Activated effector memory CD4-positive, alpha-beta T cell treated with Interleukin-2 at 50 U/mL for 16 hours (primary cell): ENCODE results near the gene EIF4G1.
"Not testable (repeated sequence)": the region's sequence is repeated elsewhere in the genome, so short reads cannot be mapped to it uniquely, and the experiment has no call there.

Experiments used
- DNase-seq: peaks from one replicate; pipeline ENCODE4 v3.0.0-alpha.2; 2020

The EIF4G1 gene, protein sequence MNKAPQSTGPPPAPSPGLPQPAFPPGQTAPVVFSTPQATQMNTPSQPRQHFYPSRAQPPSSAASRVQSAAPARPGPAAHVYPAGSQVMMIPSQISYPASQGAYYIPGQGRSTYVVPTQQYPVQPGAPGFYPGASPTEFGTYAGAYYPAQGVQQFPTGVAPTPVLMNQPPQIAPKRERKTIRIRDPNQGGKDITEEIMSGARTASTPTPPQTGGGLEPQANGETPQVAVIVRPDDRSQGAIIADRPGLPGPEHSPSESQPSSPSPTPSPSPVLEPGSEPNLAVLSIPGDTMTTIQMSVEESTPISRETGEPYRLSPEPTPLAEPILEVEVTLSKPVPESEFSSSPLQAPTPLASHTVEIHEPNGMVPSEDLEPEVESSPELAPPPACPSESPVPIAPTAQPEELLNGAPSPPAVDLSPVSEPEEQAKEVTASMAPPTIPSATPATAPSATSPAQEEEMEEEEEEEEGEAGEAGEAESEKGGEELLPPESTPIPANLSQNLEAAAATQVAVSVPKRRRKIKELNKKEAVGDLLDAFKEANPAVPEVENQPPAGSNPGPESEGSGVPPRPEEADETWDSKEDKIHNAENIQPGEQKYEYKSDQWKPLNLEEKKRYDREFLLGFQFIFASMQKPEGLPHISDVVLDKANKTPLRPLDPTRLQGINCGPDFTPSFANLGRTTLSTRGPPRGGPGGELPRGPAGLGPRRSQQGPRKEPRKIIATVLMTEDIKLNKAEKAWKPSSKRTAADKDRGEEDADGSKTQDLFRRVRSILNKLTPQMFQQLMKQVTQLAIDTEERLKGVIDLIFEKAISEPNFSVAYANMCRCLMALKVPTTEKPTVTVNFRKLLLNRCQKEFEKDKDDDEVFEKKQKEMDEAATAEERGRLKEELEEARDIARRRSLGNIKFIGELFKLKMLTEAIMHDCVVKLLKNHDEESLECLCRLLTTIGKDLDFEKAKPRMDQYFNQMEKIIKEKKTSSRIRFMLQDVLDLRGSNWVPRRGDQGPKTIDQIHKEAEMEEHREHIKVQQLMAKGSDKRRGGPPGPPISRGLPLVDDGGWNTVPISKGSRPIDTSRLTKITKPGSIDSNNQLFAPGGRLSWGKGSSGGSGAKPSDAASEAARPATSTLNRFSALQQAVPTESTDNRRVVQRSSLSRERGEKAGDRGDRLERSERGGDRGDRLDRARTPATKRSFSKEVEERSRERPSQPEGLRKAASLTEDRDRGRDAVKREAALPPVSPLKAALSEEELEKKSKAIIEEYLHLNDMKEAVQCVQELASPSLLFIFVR (N-terminal part only)

DNA sequence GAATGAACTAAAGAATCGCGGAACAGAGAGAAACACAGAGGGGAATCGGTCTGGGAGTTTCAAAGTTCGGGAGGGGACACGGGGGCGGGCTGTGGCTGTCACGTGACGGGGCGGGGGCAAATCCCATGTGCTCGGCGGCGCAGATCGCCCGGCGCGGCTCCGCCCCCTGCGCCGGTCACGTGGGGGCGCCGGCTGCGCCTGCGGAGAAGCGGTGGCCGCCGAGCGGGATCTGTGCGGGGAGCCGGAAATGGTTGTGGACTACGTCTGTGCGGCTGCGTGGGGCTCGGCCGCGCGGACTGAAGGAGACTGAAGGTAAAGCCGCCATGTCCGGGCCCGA lies at the start of gene EIF4G1:
EIF4G1 (plus strand) TSS at position 244 of the 337 bp plus-strand sequence. CDS start 1,191 bp downstream, outside the sequence.
- peak; percentile 90 for DNase-seq

DNA sequence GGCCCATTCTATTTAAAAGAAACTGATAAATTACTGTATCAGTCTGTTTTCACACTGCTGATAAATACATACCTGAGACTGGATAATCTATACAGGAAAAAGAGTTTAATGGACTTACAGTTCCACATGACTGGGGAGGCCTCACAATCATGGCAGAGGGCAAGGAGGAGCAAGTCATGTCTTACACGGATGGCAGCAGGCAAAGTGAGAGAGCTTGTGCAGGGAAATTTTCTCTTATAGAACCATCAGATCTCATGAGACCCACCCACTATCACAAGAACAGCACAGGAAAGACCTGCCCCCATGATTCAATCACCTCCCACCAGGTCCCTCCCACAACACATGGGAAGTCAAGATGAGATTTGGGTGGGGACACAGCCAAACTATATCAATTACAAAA lies 47.2 kb upstream of the EIF4G1 start:
- DNase-seq, result not testable (repeated sequence)

DNA sequence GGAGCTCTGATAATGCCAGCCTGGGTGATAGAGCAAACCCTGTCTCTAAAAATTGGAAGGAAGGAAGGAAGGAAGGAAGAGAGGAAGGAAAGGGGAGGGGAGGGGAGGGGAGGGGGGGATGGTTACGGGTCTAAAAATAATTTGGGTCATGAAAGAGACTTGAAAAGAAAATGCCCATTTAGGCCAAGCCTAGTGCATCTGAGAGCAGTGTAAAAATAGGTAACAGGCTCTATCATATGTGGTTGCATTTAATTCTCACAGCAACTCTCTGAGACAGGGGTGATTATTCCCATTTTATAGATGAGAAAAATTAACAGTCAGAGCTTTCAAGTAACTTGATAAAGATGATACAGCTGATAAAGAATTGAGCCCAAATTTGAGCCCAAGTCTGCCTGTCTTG lies 42.1 kb upstream of the EIF4G1 start:
- no peak for DNase-seq

DNA sequence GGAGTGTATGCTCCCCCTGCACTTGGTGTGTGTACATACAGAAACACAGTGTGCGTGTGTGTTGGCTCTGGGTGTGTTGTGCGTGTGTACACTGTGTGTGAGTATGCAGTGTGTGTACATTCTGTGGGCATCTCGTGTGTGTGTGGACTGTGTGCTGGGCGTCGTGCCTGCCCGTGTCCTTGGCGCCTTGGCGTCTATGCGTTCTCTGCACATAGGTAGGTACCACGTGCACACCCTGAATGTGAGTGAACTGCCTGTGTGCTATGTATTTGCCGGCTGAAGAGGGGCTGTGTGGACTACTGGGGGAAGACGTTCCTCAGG lies 39.1 kb upstream of the EIF4G1 start:
- DNase-seq, result no peak

DNA sequence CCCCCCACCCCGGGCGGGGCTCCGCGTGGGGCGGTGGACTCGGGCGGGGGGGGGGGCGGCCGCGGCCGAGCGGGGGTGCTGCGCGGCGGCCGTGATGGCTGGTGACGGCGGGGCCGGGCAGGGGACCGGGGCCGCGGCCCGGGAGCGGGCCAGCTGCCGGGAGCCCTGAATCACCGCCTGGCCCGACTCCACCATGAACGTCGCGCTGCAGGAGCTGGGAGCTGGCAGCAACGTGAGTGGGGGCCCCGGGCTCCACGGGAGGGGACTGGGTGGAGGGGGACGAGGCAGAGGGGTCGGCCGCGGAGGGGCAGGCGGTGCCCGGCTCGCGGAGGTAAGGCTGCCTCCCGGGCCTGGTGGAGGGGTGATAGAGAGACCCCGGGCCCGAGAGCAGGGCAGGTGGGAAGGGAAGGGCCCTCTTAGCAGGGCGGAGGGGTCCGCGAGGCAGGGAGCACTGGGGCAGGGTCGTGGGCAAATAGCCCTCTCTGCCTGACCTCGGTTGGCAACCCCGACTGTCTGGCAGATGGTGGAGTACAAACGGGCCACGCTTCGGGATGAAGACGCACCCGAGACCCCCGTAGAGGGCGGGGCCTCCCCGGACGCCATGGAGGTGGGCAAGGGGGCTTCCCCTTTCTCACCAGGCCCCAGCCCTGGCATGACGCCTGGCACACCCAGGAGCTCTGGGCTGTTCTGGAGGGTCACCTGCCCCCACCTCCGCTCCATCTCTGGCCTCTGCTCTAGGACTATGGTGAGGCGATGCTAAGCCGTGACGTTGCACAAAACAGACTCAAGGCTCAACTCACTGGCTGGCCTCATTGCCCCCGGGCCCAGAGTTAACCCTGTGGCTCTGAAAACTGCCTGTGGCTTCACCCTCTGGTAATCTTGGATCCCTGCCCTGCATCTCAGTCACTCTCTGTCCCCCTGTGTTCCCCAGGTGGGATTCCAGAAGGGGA lies 38.2 kb upstream of the EIF4G1 start, which contains the start of gene ECE2:
ECE2 (plus strand) TSS at position 62 of the 950 bp plus-strand sequence; CDS start at position 194, 132 bp downstream.
- DNase-seq, result no peak

DNA sequence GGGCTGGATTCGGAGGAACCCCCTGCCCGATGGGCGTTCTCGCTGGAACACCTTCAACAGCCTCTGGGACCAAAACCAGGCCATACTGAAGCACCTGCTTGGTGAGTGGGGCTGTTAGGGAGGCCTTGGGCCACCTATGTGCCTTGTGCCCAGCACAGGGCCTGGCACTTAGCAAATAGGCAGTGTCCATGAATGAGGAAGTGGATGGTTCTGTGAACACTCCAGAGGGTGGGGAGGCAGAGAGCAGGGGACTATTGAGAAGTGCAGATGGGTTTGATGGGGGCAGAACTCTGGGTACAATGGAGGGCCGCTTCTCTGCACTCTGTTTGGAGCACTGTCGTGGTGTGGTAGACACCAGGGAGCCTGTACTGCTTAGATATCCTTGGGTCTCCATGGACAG lies 37.0 kb upstream of the EIF4G1 start:
- no peak for DNase-seq

DNA sequence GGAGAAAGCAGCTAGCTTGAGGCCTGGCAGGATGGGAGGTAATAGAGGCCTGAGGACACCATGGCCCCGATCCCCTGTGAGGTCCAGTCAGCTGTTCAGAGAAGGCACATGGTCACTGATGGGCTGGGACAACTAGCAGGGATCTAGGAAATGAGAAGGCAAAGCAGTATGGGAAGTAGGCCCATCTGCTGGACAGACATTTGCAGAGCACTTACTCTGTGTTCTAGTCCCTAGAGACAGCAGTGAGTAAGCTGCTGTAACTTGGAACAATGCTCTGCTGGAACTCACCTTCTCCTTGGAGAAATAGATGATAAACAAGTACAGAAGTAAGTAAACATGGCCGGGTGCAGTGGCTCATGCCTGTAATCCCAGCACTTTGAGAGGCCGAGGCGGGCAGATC lies 31.5 kb upstream of the EIF4G1 start:
- no peak for DNase-seq

DNA sequence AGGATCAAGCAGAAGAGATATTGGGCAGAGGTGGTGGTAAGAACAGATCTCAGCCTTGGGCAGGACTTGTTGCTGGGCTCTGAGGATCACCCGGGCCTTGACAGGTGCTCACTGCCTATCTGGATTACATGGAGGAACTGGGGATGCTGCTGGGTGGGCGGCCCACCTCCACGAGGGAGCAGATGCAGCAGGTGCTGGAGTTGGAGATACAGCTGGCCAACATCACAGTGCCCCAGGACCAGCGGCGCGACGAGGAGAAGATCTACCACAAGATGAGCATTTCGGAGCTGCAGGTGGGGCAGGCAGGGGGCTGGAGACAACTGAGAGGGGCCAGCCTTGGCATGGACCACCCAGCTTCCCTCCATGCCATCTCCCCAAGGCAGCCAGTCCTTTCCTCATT lies 30.7 kb upstream of the EIF4G1 start:
- DNase-seq, result no peak

DNA sequence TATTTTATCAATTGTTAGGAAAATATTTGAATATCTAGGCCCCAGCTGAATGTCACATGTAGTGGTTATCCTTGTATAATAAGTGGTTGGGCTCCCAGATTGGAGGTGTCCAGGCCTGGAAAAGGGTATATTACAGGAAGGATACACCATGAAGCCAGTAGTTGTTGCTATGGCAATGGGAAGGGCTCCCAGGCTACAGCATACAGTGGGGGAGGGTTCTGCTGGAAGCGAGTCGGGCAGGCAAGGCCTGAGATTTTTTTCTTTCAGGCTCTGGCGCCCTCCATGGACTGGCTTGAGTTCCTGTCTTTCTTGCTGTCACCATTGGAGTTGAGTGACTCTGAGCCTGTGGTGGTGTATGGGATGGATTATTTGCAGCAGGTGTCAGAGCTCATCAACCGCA lies 29.7 kb upstream of the EIF4G1 start:
- no peak for DNase-seq

DNA sequence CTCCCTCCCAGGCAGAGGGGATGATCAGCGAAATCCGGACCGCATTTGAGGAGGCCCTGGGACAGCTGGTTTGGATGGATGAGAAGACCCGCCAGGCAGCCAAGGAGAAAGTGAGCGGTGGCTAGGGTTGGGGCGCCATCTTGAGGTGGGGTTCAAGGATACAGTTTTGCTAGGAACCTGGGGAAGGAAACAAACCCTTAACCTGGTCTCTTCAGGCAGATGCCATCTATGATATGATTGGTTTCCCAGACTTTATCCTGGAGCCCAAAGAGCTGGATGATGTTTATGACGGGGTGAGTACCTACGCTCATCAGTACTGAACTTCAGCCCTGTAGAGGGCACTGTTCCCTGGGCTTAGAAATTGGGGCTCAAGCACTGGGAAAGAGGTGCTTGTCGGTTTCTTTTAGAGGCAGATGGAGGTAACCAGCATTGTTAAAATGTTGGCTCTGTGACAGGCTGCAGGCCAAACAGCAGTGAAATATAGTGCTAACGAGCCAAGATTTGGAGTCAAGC lies 24.9 kb upstream of the EIF4G1 start:
- peak; percentile 41 for DNase-seq

DNA sequence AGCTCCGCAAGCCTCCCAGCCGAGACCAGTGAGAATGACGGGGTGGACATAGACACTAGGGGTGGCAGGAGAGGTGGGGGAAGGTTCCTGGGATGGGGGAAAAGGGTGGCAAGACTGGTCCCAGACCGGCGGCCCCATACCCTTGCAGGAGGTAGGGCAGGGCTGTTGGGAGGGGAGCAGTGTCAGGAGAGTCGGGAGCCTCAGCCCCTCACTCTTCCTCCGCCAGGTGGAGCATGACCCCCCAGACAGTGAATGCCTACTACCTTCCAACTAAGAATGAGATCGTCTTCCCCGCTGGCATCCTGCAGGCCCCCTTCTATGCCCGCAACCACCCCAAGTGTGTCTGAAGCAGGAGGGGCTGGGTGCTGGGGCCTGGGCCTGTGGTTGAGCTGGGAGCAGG lies 24.1 kb upstream of the EIF4G1 start:
- no peak for DNase-seq

DNA sequence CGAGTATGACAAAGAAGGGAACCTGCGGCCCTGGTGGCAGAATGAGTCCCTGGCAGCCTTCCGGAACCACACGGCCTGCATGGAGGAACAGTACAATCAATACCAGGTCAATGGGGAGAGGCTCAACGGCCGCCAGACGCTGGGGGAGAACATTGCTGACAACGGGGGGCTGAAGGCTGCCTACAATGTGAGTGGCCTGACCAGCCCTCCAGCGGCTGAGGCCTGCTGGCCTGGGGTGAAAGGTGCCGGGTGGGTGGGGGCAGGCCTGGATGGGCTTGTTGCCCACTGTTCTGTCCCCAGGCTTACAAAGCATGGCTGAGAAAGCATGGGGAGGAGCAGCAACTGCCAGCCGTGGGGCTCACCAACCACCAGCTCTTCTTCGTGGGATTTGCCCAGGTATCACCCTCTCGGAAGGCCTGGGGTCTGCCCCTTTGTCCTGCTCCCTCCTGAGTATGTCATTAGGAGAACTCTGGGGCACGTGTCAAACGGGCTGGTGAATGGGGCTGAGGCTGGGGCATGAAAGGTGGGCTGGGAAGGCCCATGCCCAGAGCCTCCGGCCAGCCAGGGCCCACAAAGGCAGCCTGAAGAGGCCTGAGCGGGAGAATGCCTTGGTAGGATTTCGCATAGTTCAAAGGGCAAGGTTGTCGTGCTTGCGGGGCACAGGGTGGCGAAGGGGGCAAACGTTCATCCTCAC lies 23.2 kb upstream of the EIF4G1 start:
- DNase-seq, result no peak

DNA sequence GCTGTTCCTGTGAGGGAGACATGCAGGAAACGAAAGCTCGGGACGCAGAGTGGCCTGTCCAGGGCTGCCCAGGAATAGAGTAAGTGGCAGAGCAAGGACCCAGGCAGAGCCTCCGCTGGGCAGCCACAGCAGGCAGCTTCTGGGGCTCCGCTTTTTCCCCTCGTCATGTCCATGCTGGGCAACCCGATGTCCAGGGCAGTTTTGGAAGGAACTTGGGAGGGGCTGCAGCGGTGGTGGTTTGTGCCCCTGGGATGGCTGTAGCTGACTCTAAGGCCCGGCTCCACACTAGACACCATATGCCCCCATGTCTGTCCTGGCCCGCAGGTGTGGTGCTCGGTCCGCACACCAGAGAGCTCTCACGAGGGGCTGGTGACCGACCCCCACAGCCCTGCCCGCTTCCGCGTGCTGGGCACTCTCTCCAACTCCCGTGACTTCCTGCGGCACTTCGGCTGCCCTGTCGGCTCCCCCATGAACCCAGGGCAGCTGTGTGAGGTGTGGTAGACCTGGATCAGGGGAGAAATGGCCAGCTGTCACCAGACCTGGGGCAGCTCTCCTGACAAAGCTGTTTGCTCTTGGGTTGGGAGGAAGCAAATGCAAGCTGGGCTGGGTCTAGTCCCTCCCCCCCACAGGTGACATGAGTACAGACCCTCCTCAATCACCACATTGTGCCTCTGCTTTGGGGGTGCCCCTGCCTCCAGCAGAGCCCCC lies 22.5 kb upstream of the EIF4G1 start:
- DNase-seq, result no peak

DNA sequence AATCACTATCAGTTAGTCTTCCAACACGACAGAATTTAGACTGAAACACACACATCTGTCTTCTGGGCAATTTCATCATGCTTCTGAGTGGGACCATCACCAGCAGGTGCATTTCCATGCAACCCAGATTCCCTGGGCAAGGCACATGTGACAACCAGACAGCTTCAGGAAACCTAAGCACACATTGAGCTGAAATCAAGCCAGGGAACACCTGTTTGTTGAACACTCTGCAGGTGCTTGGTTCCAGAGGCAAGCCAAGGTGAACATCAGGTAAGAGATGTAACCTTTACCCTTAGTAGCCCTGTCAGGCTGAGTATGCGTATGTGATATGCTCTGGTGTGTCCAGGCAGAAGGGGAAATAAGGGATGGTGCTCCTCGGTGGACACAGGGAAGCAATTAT lies 18.6 kb upstream of the EIF4G1 start:
- no peak for DNase-seq

DNA sequence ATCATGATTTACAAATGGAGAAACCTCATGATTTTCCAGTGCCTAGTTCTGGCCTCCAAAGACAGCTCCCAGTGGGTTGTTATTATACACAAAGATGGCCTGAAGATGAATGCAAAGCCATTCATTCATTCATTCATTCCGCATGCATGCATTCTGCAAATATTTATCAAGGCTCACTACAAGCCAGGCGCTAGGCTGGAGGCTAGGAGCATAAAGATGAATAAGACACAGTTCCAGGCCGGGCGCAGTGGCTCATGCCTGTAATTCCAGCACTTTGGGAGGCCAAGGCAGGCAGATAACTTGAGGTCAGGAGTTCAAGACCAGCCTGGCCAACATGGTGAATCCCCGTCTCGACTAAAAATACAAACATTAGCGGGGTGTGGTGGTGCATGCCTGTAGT lies 17.8 kb upstream of the EIF4G1 start:
- DNase-seq, result no peak

DNA sequence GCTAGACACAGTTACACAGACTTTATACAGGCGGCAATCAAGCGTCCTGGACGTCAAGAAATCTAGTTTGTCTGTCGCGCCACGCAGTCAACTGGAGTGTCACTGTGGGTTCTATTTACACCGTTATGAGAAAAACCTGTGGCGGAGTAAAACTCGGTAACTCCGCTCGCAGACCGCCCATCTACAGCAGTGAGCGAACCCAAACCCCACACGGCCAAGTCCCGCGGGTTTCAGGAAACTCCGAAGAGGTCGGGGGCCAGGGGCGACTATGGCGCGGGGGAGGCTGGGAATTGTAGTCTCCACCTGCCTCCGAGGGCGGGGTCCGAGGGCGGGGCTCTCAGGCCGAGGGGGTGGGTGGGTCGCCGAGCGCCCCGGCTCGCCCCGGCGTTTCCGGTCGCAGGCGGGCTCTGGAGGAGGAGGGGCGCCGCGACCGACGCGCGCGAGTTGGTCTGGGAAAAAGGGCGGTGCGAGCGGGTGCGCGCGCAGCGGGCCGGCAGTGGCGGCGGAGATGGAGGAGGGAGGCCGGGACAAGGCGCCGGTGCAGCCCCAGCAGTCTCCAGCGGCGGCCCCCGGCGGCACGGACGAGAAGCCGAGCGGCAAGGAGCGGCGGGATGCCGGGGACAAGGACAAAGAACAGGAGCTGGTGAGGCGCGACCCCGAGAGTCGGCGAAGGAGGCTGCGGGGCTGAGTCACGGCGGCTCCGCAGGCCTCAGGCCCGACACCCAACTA lies 15.5 kb upstream of the EIF4G1 start, which contains the start of gene PSMD2:
PSMD2 (plus strand) TSS at position 483 of the 729 bp plus-strand sequence; CDS start at position 509, 26 bp downstream.
- peak; percentile 98 for DNase-seq

DNA sequence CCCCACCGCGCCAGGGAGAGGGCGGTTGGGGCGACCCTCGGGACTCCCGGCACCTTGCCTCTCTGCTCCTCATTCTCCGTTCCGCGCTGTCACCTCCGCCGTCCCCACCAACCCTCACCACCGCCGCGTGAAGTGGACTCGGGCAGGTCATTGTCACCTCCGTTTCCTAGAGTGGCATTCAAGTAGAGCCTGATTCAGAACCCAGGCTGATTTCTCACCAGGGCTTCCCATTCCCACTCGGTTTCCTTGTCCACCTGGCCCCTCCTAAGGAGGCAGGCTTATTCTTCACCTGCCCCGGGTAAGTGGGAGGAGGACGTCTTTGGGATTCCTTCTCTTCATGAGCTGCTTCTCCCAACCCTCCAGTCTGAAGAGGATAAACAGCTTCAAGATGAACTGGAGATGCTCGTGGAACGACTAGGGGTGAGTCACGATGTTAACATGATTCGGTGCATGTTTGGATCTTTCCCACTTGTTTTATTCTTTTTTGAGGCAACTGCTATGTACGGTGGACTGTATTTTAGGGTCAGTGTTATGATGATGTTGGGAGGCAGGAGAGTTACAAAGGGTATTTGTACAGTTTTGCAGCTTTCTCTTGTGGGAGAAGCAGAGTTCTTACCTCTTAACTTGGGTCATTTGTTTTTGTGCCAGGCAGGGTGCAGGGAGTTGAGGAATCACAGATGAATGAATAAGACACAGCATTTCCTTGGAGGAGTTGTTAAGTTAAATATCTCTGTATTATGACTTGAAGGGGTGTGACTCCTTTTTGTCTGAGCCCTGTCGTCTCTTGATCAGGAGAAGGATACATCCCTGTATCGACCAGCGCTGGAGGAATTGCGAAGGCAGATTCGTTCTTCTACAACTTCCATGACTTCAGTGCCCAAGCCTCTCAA lies 14.7 kb upstream of the EIF4G1 start:
- no peak for DNase-seq

DNA sequence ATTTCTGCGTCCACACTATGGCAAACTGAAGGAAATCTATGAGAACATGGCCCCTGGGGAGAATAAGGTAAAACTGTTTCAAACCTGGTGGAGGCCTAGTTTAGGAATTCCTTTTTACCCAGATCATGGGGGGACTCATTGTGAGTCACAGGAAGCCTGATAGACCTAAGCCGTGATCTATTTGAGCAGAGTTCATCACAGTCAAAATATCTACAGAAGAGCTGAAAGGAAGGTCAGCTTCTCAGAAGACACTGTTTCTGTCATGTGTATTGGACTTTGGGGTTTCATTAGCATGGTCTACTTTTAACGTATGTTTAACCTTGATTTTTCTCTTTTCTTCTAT lies 14.1 kb upstream of the EIF4G1 start:
- no peak for DNase-seq

DNA sequence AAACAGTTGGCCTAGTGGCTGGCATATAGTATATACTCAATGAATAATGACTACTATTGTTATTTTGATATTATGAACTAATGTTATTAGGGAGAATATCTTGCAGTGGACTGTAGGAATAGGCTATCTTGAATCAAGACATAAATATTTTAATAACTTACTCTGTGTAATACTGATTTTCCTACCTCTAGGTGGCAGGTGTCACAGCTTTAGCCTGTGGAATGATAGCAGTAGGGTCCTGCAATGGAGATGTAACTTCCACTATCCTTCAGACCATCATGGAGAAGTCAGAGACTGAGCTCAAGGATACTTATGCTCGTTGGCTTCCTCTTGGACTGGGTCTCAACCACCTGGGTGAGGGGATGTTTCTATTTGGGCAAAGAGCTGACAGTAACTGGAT lies 8.8 kb upstream of the EIF4G1 start:
- DNase-seq, result no peak
